GM18526 (cell line): Measurements from ENCODE around the gene TERT.

Experiments used
- POLR2A ChIP-seq: IDR thresholded peaks from 3 replicates; pipeline ENCODE4 v1.6.1; 2011; ENCODE audit not compliant: insufficient read length; ENCODE audit errors: extremely low read depth

The TERT gene

DNA sequence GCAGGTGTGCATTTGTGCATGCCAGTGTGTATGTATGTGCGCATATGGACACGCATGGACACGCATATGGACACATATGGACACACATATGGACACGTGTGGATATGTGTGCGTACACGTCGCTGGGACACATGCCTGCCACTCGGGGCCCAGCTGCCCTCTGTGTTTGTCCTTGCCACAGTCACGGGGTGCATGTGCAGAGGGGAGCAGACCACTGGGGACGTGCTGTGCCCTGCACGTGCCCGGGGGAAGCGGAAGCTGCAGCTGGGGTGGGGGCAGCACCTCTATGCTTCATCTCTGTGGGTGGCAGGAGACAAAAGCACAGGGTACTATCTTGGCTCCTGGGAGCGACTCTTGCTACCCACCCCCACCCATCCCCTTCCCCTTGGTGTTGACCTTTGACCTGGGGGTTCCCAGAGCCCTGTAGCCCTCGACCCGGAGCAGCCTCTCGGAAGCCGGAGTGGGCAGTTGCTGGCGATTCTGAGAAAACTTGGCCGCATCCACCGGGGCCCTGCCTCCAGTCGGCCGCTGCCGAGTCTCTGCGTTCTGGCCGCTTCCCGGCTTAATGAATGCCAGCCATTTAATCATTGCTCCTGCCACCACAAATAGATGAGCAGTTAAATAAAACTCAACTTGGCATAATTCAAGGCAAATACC lies 72.1 kb downstream of the TERT start:
- no peak for TF ChIP-seq POLR2A

DNA sequence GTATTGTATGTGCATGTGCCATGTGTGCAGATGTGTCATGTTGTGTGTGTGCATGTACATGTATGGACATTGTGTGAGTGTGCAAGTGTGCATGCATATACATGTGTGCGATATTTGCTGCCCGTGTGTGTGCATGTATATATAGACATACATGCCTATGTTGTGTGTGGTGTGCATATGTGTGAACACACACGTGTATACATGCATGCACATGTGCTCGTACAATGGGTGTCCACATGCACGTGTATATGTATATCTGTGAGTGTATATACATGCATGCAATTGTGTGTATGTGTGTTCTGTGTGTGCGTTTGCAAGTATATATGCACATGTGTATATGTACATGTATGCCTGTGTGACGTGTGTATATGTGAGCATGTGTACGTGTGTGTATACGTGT lies 72.7 kb downstream of the TERT start:
- no peak for TF ChIP-seq POLR2A

DNA sequence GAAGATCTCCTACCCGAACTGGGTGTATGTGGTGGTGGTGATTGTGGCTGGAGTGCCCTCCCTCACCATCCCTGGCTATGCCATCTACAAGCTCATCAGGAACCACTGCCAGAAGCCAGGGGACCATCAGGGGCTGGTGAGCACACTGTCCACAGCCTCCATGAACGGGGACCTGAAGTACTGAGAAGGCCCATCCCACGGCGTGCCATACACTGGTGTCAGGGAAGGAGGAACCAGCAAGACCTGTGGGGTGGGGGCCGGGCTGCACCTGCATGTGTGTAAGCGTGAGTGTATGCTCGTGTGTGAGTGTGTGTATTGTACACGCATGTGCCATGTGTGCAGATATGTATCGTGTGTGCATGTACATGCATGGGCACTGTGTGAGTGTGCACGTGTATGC lies 73.1 kb downstream of the TERT start:
- no peak for TF ChIP-seq POLR2A

DNA sequence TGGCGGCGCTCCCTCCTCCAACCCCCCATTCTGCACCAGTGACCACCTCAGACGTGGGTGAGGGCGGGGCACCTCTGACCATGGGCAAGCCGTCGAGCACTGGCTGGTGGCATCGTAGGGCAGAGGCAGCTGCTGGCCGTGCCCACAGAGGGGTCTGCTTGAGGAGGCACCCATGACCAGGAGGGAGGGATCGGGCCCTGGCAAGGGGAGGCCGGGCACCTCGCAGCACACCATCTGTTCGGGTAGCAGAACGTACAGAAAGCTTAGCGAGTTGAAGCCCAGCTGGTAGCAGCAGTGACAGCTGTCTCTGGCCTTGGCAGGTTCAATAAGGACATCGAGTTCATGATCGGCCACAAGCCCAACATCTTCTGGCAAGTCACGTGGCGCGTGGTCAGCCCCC lies 74.0 kb downstream of the TERT start:
- TF ChIP-seq POLR2A, result no peak

DNA sequence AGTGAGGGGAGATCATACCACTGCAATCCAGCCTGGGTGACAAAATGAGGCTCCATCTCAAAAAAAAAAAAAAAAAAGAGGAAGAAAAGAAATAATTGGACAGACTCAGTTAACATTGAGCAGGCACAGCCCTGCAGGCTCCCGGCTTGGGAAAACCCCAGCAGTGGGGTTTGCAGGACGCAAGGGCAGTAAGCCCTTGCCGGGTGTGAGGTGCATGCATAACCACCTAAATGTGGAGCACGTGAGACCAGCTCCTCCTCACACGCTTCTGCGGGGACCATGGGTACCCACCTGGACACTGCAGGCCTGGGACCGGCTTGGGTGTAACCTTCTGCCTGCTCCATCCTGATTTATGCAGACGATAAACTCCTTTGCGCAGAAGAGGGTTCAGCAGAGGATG lies 74.5 kb downstream of the TERT start:
- TF ChIP-seq POLR2A, result no peak

DNA sequence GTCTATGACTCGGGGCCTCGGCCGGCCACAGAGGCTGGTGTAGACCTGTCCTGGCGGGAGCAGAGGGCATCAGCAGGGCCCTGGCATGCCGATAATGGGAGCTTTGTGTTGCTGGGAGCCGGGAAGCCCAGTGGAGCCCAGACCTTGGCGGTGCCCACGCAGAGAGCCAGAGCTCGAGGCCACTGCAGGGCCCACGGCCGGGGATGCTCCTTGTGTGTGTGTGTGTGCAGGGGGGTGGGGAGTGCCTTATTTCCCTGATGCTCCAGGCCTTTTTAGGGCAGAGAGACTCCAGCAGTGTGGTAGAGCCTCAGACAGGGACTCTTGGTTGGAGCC lies 75.1 kb downstream of the TERT start:
- TF ChIP-seq POLR2A, result no peak

DNA sequence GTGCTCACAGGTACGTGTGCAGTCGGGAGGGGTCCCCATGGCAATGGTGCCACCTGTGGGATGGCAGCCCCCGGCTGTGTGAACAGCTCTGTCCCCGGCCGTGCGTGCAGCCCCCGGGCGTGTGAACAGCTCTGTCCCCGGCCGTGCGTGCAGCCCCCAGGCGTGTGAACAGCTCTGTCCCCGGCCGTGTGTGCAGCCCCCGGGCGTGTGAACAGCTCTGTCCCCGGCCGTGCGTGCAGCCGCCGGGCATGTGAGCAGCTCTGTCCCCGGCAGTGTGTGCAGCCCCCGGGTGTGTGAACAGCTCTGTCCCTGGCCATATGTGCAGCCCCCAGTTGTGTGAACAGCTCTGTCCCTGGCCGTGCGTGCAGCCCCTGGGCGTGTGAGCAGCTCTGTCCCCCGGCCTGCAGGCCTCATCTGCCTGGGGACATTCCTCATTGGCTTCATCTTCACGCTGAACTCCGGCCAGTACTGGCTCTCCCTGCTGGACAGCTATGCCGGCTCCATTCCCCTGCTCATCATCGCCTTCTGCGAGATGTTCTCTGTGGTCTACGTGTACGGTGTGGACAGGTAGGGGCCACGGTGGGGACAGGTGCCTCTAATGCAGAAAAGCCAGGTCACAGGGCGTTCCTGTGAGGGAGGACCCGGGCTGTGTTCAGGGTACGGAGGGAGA lies 75.6 kb downstream of the TERT start:
- TF ChIP-seq POLR2A, result no peak

DNA sequence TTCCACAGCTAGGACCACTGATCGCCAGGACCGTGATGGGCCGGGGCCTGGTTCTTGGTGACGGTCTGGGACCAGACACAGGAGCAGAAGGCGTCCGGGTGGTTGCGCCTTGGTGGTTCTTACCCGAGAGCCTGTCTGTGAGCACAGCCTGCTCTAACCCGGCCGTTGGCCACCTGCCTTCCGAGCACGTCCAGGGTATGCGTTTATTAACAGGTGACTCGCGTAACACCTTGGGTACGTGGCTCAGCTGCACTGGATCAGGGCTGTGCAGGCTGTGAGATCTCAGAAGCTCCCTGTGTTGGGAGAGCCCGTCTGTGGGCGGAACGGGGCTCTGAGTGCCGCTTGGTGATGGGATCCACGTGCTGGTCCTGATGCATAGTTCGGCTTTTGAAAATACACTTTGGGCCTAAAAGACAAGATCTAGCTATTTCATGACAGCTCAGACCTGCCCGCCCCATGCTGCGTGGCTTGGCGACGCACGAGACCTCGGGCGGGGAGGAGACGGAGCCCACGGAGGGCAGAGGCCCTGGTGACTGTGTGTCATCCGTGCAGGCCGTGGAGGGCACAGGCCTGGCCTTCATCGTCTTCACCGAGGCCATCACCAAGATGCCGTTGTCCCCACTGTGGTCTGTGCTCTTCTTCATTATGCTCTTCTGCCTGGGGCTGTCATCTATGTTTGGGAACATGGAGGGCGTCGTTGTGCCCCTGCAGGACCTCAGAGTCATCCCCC lies 76.4 kb downstream of the TERT start:
- TF ChIP-seq POLR2A, result no peak

DNA sequence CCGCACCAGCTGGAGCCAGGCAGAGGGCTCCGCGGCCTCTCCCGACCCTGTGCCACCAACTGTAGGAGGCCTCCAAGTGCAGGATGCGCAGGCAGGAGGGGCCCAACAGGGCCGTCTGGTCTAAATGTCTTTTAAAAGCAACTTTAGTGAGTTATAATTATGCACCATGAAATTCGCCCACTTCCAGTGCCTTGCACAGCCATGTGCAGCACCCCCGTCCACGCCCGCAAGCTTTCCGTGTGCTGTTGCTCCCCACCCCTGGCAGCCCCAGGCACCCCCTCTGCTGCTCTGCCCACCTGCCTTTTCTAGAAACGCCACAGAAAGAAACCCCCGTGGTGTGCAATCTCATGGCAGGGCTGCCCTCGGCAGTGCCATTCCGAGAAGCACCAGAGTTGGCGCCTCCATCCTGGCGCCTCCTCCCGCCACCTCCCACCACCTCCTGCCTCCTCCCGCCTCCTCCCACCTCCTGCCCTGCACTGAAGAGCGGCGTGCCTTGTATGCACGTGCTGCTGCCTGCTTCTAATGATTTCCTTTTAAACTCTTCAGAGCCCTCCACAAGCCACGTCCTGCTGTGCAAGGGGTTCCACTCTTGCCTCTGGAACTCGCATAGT lies 77.2 kb downstream of the TERT start:
- TF ChIP-seq POLR2A, result no peak

DNA sequence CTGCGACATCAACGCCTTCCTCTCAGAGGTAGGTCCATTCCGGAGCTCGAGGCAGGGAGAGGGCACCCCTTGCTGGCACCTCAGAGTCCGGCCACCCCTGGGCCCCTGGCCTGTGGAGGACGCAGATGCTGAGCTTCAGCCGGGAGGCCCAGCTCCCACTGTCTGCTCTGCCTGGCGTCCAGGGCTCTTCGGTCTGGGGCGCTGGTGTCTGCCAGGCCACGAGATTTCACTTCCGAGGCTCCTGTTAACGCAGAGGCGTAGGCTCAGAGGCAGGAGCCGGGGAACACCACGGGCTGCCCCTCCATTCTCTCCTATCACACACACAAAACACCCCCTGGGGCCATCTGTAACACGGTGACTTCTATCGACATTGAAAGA lies 78.0 kb downstream of the TERT start:
- TF ChIP-seq POLR2A, result no peak

DNA sequence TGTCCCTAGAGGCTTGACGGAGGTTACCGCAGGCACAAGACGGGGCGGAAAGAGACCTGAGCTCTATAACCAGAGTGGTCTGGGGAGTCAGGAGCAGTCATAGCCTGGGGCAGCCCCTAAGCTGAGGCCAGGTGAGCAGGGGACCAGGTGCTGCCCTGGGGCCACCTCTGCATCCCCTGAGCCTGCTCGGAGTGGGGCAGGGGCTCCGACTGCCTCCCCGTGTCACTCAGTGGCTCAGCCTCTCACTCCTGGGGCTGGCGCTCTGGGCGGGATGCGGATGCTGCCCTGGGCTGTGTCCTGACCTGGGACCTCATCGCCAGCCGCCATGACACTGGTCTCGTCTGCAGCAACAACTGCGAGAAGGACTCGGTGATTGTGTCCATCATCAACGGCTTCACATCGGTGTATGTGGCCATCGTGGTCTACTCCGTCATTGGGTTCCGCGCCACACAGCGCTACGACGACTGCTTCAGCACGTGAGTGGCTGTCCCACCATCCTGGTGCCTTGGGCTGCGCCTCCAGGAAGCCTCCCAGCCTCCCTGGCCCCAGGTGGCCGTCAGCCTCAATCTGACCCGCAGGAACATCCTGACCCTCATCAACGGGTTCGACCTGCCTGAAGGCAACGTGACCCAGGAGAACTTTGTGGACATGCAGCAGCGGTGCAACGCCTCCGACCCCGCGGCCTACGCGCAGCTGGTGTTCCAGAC lies 78.5 kb downstream of the TERT start:
- no peak for TF ChIP-seq POLR2A

DNA sequence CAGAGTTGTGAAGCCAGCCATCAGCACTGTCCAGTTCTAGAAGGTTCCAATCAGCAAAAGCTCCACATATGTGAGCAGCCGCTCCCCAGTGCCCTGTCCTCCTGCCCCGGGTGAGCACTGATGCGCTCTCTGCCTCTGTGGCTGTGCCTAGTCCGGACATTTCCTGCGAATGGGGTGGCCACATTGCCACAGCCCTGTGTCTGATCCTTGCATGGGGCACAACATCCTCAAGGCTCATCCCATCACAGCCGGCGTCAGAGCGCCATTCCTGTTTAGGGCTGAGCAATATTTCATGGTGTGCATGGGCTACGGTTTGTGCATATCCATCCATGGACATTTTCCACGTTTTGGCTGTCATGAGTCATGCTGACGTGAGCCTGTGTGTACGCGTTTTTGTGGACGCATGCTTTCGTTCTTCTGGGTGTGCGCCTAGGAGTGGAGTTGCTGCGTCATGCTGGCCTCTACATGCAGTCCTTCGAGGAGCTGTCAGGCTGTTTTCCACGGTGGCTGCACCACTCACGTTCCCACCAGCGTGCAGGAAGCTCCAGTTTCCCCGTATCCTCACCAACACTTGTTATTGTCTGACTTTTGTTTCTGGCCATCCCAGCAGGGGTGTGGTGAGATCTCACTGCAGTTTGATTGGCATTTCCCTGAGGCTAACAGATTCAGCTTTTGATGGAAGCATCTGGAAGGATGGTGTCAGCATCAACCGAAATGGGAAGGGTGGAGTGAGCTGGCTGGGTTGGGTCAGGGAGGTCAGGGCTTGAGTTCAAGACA lies 79.4 kb downstream of the TERT start:
- no peak for TF ChIP-seq POLR2A

DNA sequence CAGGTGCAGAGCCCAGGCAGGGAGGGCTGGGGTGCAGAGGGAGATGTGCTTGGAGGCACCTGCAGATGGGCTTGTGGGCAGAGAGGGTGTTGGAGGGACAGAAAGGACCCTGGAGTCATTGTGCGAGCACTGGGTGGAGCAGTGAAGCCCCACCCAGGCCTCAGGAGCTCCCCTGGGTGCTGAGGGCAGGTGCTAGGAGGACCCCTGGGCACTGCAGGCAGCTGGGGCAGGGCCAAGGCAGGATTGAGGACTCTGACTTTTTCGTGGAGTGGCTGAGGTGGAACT lies 80.0 kb downstream of the TERT start:
- no peak for TF ChIP-seq POLR2A

DNA sequence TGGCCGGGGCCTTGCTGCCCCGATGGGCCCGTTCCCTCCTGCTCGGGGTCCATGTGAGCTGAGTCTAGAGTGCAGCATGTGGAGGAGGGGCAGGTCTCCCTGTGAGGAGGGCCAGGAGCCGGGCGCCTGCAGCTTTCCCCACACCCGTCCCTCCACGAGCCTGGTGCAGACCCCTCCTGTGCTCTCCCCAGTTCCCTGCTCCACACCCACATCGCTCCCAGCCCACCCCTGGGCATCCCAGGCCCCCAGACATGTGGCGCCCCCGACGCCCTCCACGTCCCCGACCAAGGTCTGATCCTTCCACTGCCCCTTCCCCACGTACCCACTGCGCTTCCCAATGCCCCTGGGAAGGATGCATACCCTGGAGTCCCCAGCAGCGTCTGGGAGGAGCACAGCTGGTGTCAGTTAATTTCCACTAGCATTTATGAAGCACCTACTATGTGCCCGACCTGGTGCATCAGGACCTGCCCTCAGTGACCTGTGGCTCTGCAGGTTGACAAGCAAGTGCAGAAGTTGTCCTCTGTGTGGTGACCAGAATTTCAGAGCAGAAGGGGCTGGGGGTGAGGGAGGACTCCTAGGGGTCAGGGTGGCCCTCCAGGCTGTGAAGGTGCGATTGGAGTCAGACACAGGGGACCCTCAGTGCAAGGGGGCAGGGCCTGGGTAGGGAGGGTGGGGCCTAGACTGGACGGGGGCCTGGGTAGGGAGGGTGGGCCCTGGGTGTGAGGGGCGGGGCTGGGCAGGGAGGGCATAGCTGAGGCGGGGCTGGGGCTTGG lies 80.5 kb downstream of the TERT start:
- TF ChIP-seq POLR2A, result no peak
